ENCODE data around the gene MORF4L2.

GRCh38 chrX:103704863-103705262, 18.4 kb upstream of the MORF4L2 start:
- TF ChIP-seq CTCF (IDR thresholded peaks at IDR 0.05) = no peak
- no peak for TF ChIP-seq EP300 (IDR thresholded peaks at IDR 0.05; ENCODE audit: low read depth)
- TF ChIP-seq POLR2AphosphoS5 (IDR thresholded peaks at IDR 0.05) = no peak
- TF ChIP-seq POLR2A (IDR thresholded peaks at IDR 0.05) = no peak

Measured in transverse colon (tissue), 4 donors.